HL-60/S4 treated with phorbol 12-myristate 13-acetate at 8.2 ng/mL for 4 days and 3 days (cell line): ENCODE results near the gene TBC1D13.
"Not testable (repeated sequence)": the region's sequence is repeated elsewhere in the genome, so short reads cannot be mapped to it uniquely, and the experiment has no call there.

Experiments
- in situ Hi-C: fragments of 300-500 bp; cut with MboI; formaldehyde crosslinking; loops from 2 replicates; pipeline ENCODE4 v1.15.0; 2022; ENCODE audit warnings: low sequenced_read_pairs

Gene TBC1D13

GRCh38 chr9:128786681-128787601 is at the start of gene TBC1D13:
Gene TBC1D13, plus strand, starts transcription at chr9:128787253. Its CDS starts 101 bp downstream, at chr9:128787354.
- in situ Hi-C loops: no loop called here

- in situ Hi-C loops: no loop called here
These were observed 44.7 kb upstream of the TBC1D13 start for GRCh38 chr9:128742401-128742800.

- in situ Hi-C loops: no loop called here
These were observed 43.6 kb upstream of the TBC1D13 start for GRCh38 chr9:128743421-128743820.

- in situ Hi-C loops: no loop called here
These were observed 39.8 kb upstream of the TBC1D13 start for GRCh38 chr9:128747241-128747640.

GRCh38 chr9:128750926-128751595 is 36.0 kb upstream of the TBC1D13 start:
- in situ Hi-C loops: no loop called here

- in situ Hi-C loops: no loop called here
These were observed 33.4 kb upstream of the TBC1D13 start for GRCh38 chr9:128753627-128754026.

- in situ Hi-C loops: no loop called here
These were observed 29.5 kb upstream of the TBC1D13 start for GRCh38 chr9:128757602-128758001.

- in situ Hi-C loops: no loop called here
These were observed 24.2 kb upstream of the TBC1D13 start for GRCh38 chr9:128762671-128763449.

GRCh38 chr9:128764361-128764760 is 22.7 kb upstream of the TBC1D13 start:
- in situ Hi-C loops: no loop called here

- in situ Hi-C loops: no loop called here
These were observed 21.6 kb upstream of the TBC1D13 start for GRCh38 chr9:128765499-128765898.

GRCh38 chr9:128768606-128769005 is 18.4 kb upstream of the TBC1D13 start:
- in situ Hi-C loops: no loop called here

- in situ Hi-C loops: no loop called here
These were observed 16.6 kb upstream of the TBC1D13 start for GRCh38 chr9:128770286-128771030.

GRCh38 chr9:128771094-128771721 is 15.8 kb upstream of the TBC1D13 start:
- in situ Hi-C loops: no loop called here

- in situ Hi-C loops: no loop called here
These were observed 15.1 kb upstream of the TBC1D13 start, which contains the start of gene ZER1 for GRCh38 chr9:128771745-128772519. Gene ZER1, minus strand, starts transcription at chr9:128771927. Its CDS starts 16,362 bp downstream, at chr9:128755565.

GRCh38 chr9:128773049-128773448 is 14.0 kb upstream of the TBC1D13 start:
- in situ Hi-C loops: no loop called here

- in situ Hi-C loops: no loop called here
These were observed 12.2 kb upstream of the TBC1D13 start for GRCh38 chr9:128774804-128775203.

- in situ Hi-C loops: not testable (repeated sequence)
These were observed 7.0 kb upstream of the TBC1D13 start for GRCh38 chr9:128780093-128780492.

GRCh38 chr9:128781187-128782070 is 5.6 kb upstream of the TBC1D13 start:
- in situ Hi-C loops: no loop called here
